Bone marrow (tissue), 2 donors: Measurements from ENCODE around the gene DNAH8.
A peak's percentile ranks its signal among the peaks of the same experiment; 100 is the strongest.
"Not testable (repeated sequence)": the region's sequence is repeated elsewhere in the genome, so short reads cannot be mapped to it uniquely, and the experiment has no call there.

Experiments used
- DNase-seq, 2 donors: peaks; one replicate each; lab custom pipeline; 2025; lab: John Stamatoyannopoulos, UW

DNAH8 gene

GRCh38 chr6:38845931-38846330, 130.8 kb downstream of the DNAH8 start:
- no peak for DNase-seq

GRCh38 chr6:38846361-38846760, 131.2 kb downstream of the DNAH8 start:
- DNase-seq = no peak

- DNase-seq = no peak
Measured at GRCh38 chr6:38846844-38847243, 131.7 kb downstream of the DNAH8 start.

GRCh38 chr6:38847497-38847896, 132.4 kb downstream of the DNAH8 start:
- DNase-seq = no peak

- DNase-seq = no peak
Measured at GRCh38 chr6:38848760-38849159, 133.6 kb downstream of the DNAH8 start.

- no peak for DNase-seq
Measured at GRCh38 chr6:38852215-38852614, 137.1 kb downstream of the DNAH8 start.

- no peak for DNase-seq
Measured at GRCh38 chr6:38853236-38853635, 138.1 kb downstream of the DNAH8 start.

- no peak for DNase-seq
Measured at GRCh38 chr6:38856492-38856891, 141.4 kb downstream of the DNAH8 start.

- no peak for DNase-seq
Measured at GRCh38 chr6:38857815-38858214, 142.7 kb downstream of the DNAH8 start.

- no peak for DNase-seq
Measured at GRCh38 chr6:38860041-38860440, 144.9 kb downstream of the DNAH8 start.

- no peak for DNase-seq
Measured at GRCh38 chr6:38861926-38862401, 146.9 kb downstream of the DNAH8 start.

- no peak for DNase-seq
Measured at GRCh38 chr6:38865521-38866174, 150.5 kb downstream of the DNAH8 start.

- DNase-seq = no peak
Measured at GRCh38 chr6:38867726-38868125, 152.6 kb downstream of the DNAH8 start.

- peak in 1 of 2 donors; percentile 16 for DNase-seq
Measured at GRCh38 chr6:38871741-38872568, 156.8 kb downstream of the DNAH8 start.

GRCh38 chr6:38873001-38873400, 157.9 kb downstream of the DNAH8 start:
- DNase-seq = no peak

GRCh38 chr6:38873816-38874215, 158.7 kb downstream of the DNAH8 start:
- DNase-seq = not testable (repeated sequence)

GRCh38 chr6:38876475-38876874, 161.4 kb downstream of the DNAH8 start:
- DNase-seq = peak in 1 of 2 donors; percentile 64

- no peak for DNase-seq
Measured at GRCh38 chr6:38877721-38878120, 162.6 kb downstream of the DNAH8 start.

- DNase-seq = no peak
Measured at GRCh38 chr6:38882157-38882556, 167.0 kb downstream of the DNAH8 start.

- no peak for DNase-seq
Measured at GRCh38 chr6:38897507-38897906, 182.4 kb downstream of the DNAH8 start.

GRCh38 chr6:38901802-38902522, 186.9 kb downstream of the DNAH8 start:
- no peak for DNase-seq

- no peak for DNase-seq
Measured at GRCh38 chr6:38906582-38906981, 191.5 kb downstream of the DNAH8 start.

GRCh38 chr6:38907264-38907663, 192.2 kb downstream of the DNAH8 start:
- no peak for DNase-seq
